Measurements from ENCODE around the gene STK24.

The STK24 gene

DNA sequence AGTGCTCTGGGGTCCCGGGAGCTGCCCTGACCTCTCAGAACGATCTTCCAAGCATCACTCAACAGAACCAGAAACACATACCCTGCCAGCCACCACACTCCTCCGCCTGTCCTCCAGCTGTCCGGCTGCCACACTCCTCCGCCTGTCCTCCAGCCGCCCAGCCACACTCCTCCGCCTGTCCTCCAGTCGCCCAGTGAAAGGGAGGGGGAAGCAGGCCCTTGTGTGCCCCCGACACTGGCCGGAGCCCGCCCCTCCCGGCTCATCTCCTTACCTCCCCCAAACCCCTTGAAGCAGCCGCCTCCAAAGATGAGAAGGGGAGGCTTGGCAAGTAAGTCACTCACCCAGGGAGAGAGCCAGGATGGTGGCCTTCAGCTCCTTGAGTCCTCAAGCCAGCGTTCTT lies 40.2 kb downstream of the STK24 start:
- no peak overlapping the region for H3K27ac ChIP-seq

DNA sequence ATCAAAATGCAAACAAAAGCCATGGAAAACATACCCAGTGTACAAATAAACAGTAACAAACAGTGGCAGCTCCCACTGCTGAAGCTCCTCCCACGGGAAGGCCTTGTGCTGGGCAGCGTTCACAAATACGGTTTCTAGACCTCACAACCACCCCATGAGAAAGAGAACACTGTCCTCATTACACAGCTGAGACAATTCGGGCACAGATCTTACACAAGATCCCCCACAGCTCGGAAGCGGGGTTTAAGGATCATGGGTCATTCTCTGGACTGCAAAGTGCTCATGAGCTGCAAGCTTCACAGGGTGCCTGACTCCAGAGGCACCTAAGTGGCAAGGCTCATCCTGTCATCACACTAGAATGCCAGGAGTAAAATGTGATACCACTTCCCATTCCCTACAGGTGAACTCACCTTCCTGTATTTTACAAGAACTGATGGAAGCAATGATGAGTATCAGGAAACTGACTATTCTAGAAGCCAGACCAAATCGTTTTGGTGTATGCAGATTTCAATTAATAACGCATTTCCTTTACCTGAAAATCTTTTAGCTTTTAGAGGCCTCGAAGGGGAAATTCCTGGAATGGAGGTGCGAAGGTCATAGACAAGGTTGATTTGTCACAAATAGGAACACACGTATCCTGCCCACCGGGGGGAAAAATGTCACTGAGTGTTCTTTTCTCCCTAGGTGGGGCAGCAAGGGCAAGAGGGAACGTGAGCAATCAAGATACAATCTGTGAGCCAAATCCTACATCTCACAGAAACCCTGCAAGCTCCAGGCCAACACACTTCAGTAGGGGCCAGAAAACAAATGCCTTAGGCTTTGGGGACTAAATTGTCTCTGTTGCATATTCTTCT lies 41.2 kb downstream of the STK24 start:
- TF ChIP-seq, protein P1, sequence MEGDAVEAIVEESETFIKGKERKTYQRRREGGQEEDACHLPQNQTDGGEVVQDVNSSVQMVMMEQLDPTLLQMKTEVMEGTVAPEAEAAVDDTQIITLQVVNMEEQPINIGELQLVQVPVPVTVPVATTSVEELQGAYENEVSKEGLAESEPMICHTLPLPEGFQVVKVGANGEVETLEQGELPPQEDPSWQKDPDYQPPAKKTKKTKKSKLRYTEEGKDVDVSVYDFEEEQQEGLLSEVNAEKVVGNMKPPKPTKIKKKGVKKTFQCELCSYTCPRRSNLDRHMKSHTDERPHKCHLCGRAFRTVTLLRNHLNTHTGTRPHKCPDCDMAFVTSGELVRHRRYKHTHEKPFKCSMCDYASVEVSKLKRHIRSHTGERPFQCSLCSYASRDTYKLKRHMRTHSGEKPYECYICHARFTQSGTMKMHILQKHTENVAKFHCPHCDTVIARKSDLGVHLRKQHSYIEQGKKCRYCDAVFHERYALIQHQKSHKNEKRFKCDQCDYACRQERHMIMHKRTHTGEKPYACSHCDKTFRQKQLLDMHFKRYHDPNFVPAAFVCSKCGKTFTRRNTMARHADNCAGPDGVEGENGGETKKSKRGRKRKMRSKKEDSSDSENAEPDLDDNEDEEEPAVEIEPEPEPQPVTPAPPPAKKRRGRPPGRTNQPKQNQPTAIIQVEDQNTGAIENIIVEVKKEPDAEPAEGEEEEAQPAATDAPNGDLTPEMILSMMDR (conservative IDR thresholded peaks at IDR 0.05): no peak
- no peak for TF ChIP-seq ZFX (IDR thresholded peaks at IDR 0.05)
- H3K27ac ChIP-seq: peak overlapping the region; percentile 54

More for the DNA sequence above, 40.2 kb downstream of the STK24 start:
- TF ChIP-seq ZFX (IDR thresholded peaks at IDR 0.05): no peak
- TF ChIP-seq, protein P1 (conservative IDR thresholded peaks at IDR 0.05): no peak

DNA sequence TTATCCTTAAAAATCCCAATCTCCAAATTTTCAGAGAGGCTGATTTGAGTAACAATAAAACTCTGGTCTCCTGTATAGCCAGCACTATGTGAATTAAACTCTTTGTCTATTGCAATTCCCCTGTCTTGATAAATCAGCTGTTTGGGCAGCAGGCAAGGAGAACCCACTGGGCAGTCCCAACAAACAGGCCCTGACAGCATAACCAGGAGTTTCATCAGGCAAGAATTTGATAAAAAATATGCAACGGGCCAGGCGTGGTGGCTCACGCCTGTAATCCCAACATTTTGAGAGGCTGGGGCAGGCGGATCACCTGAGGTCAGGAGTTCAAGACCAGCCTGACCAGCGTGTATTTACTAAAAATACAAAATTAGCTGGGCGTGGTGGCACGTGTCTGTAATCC lies 42.1 kb downstream of the STK24 start:
- peak overlapping the region; percentile 28 for H3K27ac ChIP-seq
- TF ChIP-seq, protein P1 (conservative IDR thresholded peaks at IDR 0.05): no peak
- TF ChIP-seq ZFX (IDR thresholded peaks at IDR 0.05): no peak

DNA sequence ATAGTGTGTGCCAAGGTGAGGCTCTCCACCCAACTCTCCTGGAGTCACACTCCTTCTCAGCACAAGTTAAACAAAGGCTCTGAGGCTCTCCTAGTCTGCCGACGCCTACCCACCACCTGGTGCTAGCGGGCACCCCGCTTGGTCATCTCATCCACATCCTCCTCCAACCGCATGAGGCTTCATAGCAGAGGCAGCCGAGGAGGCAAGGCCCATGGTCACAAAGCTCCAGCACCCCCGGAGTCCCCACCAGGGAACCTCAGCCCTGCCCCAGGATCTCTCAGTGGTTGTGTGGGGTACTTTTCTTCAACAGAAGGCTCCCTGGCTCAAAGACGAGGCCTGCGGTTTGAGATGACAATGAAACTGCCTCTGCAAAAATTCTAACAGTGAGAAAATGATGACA lies 43.0 kb downstream of the STK24 start:
- TF ChIP-seq, protein P1 (conservative IDR thresholded peaks at IDR 0.05): no peak
- TF ChIP-seq ZFX (IDR thresholded peaks at IDR 0.05): no peak
- no peak overlapping the region; the same call in 1 of the 2 replicates for H3K27ac ChIP-seq

DNA sequence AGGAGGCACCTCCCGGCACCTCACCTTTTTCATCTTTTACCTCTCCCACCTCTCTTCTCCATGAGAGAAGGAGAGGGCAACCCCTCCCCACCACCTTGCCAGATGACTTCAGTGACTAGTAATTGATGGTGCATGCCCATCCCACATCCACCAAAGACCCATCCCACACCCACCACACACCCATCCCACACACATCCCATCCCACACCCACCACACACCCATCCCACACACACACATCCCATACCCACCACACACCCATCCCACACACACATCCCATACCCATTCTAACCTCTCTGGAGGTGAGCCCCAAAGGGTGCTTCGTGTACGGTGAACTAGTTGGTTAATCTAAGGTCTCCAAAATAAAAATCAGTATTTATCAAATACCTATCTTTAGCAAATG lies 44.7 kb downstream of the STK24 start:
- H3K27ac ChIP-seq: no peak overlapping the region
- TF ChIP-seq, protein P1 (conservative IDR thresholded peaks at IDR 0.05): no peak
- no peak for TF ChIP-seq ZFX (IDR thresholded peaks at IDR 0.05)

DNA sequence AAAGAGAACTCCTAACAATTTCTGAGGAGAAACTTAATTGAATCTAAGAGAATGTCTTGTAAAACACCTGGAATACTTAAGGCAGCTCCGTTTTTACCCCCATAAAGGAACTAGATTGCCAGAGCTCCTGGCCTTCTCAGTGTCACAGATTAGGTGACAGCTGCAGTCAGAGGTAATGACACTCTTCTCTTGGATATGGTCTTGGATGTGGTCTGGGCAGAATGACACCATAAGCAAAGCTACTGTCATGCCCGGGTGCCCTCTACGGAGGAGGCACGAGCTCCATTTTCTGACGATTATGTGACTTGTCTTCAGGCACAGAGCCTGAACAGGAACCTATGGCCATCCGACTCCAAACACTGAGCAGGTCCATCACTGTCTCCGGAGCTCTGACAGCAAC lies 46.7 kb downstream of the STK24 start:
- no peak overlapping the region for H3K27ac ChIP-seq
- TF ChIP-seq ZFX (IDR thresholded peaks at IDR 0.05): no peak
- TF ChIP-seq, protein P1 (conservative IDR thresholded peaks at IDR 0.05): no peak

DNA sequence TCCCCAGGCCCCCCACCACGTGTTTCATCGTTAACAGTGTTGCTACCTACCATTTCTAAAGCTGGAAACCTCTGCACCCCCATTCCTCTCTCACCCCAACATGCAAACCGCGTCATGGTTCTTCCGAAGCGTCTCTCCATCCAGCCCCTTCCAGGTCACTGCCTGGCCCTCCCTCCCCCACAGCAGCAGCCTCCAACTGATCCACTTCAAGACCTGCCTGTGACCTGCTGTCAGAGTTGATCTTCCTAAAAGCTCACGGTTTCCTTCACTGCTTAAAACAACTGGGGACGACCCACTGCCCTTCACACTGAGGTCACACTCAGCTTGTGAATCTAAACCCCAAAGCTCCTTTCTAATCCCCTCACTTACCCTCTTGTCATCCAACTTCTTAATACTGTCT lies 47.7 kb downstream of the STK24 start:
- H3K27ac ChIP-seq: no peak overlapping the region
- TF ChIP-seq, protein P1 (conservative IDR thresholded peaks at IDR 0.05): no peak
- no peak for TF ChIP-seq ZFX (IDR thresholded peaks at IDR 0.05)
